ENCODE measurements around the gene RNF43.

RNF43 gene

DNA sequence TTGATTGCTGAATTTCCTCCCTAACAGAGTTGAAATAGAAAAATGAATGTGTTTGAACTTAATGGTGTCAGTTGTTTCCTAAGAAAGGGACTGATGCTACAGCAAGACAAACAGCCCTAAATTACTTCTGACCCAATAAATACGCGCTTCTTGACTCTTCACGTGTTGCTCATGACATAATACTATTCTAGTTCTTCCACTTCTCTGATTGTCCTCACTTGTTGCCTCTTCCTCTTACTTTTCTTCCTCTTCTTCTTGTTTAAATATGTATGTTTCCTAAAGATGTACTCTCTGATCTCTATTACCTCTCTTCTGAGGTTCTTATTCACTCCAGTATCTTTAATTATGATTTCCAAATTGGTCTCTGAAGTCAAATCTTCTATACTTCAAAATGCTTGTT is 32.4 kb downstream of the RNF43 start:
- no peak for DNase-seq (ENCODE audit: low read depth)
- no peak overlapping the region for H3K4me3 ChIP-seq (ENCODE audit: low read depth, low read length)

DNA sequence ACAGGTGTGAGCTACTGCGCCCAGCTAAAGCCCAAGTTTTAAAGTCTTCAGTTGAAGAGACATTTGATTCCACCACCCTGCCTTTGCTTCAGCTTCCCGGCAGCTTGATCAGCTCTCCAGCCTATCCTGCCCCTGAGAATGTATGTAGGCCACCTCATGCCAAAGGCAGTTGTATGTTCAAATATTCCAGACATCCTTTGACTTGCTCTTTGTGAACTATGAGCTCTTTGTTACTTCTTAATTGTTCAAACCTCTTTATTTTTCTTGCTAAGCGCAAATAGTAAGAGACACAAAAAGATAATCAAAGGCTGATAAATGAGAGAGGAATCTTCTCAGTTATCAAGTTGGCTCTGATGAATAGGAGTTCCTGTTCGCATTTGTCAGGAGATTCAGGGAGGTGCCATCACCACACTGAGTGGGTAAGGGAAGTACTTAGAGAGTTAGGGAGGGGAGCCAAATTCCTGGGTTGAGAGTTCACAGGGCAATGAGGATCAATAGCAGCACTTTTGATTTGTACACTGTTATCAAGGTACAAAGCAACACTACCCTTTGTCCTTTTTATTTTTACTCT is 33.4 kb downstream of the RNF43 start:
- no peak for DNase-seq (ENCODE audit: low read depth)
- H3K4me3 ChIP-seq (ENCODE audit: low read depth, low read length): no peak overlapping the region

DNA sequence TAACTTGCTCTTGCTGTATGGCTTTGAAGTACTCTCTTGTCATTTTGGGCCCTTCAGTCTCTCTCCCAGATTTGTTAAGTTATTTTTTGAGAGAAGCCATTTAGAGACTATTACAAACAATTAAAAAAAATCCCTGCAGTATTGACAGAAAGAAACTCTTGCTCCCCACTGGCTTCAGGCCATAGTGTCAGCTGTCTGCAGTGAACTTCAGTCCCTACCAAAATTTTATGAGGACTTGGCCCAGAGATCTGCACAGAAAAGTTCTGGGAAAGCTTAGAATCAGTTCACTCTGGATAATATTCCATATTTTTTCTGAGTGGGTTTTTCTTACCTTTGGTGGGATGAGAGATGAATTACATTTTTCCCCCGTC is 34.5 kb downstream of the RNF43 start:
- no peak for DNase-seq (ENCODE audit: low read depth)
- no peak overlapping the region for H3K4me3 ChIP-seq (ENCODE audit: low read depth, low read length)

DNA sequence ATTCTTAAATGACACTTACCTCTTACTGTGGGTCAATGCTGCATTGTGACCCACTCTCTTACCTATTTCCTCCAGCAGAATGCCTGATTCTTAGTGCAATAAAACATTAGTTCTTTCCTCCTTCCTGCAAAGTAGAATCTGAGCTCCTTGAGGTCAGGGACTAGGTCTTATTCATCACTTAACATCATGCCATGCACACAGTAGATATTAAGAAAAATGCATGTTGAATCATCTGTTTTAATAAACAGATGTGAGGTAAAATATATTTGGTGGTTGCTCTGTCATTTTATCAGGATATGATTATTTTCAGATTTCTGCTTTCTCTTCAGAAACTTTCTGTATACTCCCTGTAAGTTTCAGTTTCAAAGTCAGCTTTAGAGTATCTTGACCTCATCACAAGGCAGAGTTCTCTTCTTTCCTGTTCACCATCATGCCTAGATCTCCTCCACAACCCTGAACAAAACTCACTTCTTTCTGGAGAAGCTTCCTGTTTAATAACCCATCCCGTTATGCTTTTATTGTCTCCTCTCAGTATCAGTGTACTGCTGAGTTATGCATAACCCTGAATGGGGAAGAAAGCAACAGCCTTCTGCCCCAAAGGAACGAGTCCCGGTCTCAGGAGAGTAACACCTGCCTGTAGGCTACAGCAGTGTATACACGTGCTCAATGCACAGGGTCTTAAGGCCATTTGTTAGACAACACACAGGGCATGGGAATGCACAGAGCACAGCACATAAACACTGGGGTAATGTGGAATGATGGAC is 35.0 kb downstream of the RNF43 start:
- no peak overlapping the region for H3K4me3 ChIP-seq (ENCODE audit: low read depth, low read length)
- no peak for DNase-seq (ENCODE audit: low read depth)

DNA sequence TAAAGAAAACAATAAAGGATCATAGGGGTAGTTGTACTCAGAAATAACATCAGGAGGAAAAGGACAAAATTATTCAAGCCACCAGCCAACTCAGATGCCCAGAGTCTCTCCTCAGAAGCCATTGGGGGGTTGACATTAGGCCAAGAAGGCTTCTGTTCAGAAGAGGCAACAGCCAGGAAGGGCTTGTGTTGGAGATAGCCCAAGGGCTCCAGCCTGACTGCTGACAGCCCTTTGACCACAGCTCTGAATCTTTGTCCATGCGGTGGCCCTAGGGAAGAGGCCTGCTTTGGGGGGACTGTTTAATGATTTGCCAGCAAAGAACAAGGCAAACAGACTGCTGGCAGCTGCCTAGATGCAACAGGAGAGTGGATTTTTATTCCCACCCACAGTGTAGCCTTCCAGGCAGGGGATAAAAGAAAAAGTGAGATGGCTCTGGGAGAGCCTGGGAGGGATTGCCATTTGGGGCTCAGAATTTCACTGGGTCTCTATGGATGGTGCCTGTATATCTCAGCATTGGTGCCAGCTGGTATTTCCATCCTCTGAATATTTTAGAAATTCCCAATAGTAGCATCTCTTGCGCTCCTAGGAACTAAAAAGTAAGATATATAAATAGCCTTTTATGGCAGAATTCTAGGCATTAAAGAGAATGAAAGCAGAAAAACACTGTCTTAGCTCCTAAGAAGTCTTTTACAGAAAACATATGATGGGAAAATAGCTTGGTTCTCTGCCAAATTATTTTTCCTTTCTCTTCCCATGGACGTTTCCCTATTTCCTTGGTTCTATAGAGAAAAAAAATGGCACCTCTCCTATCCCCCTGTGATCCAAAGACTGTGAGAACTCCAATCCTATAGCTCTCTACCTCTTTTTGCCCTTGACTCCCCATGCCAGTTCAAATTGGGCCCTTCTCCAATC is 36.0 kb downstream of the RNF43 start:
- no peak for DNase-seq (ENCODE audit: low read depth)
- H3K4me3 ChIP-seq (ENCODE audit: low read depth, low read length): no peak overlapping the region

DNA sequence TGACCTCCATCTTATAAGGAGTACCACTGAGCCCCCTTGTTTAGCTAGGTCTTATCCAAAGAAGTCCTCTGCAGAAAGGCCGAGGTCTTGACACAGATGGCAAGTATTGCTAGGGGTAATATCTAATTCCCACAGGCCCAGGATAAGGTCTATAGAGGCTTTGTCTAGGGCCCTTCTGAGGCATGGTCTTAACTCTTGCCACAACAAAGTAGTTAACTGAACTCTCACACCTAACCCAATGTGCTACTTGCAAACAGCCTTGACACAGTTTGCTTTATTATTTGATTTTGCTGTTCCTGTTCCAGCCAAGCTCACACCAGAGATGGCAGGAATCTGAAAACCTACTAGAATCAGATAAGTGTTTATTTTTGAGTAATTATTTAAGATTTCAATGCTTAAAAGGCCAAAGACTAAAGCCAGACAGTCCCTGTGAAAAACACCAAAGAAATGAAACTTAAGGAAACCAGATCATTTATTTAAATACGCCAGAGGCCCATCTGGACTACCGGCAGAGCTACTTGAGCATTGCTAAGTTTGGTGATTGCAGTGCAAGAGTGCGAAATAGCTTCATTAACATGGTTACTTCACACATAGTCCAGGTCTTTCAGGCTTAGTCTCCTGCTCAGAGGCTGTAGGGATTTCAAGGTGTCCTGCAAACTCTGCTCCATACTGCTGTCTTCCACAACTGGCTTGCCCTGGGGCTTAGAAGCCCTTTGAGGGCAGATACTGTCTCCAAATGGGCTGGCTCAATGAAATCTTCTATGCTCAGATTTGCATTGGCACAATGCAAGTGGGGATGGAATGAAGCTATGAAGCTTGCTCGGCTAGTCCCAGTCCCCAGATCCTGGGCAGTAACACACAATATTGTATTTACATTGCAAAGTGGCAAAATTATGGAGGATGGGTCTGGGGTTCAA is 36.9 kb downstream of the RNF43 start:
- no peak for DNase-seq (ENCODE audit: low read depth)
- no peak overlapping the region for H3K4me3 ChIP-seq (ENCODE audit: low read depth, low read length)

DNA sequence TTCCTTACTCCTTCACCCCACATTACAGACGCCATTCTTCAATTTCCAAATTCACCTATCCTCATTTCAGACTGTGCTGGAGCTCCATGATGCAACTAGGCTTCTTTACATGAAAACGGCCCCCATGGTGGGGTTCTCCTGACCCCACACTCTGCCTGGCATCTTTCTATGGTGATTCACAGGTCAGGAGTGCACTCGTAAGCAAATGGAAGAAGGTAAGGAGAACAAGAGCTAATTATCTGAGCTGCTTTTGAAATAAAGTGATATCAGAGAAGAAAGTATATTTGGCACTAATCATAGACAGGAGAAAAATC is 37.9 kb downstream of the RNF43 start:
- H3K4me3 ChIP-seq (ENCODE audit: low read depth, low read length): no peak overlapping the region
- DNase-seq (ENCODE audit: low read depth): no peak

DNA sequence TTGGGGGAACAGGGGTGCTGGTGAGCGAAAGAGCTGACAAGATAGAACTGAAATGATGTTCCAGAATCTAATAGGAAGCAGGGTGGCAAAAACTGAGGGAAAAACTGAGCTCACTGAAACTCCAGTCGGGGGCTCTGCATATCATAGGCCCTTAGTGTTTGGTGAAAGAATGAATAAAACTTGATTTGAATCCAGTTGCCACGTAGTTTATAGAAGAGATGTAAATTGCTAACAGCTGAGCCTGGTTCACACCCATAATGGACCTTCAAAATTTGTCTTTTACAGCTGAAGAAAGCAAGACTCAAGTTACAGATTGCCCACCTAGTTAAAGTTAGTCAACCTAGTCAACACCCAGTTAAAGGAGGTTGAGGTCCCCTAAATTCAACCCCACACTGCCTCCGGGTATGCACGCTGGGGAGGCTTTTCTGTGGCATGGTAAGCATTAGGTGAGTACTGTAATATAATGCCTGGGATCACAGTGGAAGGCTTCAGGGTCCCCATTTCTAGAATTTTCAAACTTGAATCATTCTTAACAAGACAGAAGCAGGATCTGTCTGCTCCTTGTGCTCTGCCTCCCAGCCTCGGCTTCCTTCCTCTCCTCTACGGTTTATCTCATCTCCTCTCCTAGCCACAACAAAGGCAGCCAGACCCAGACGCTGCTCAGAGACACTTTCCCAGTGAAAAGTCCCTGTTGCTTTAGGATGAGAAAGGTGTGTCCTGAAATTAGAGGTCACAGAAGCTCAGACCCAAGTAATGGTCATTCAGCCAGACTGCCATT is 38.4 kb downstream of the RNF43 start:
- DNase-seq (ENCODE audit: low read depth): no peak
- no peak overlapping the region for H3K4me3 ChIP-seq (ENCODE audit: low read depth, low read length)

DNA sequence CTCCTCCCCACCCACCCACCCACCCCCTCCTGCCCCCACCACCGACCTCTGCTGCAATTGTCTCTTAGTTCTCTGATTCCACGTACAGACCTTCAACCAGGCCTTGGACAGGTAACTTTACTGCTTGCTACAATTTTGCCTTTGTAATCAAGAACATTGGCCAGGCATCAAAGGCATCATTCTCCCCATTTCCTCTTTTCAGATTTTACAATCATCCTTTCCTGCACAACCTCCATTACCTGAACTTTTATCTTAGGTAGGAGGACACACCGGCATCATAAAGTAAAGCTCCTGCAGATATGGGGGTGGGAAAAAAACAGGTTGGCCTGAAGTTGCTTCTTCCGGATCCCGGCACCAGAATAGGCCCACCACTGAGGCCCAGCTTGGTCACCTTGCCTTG is 39.7 kb downstream of the RNF43 start:
- no peak for DNase-seq (ENCODE audit: low read depth)
- no peak overlapping the region for H3K4me3 ChIP-seq (ENCODE audit: low read depth, low read length)

DNA sequence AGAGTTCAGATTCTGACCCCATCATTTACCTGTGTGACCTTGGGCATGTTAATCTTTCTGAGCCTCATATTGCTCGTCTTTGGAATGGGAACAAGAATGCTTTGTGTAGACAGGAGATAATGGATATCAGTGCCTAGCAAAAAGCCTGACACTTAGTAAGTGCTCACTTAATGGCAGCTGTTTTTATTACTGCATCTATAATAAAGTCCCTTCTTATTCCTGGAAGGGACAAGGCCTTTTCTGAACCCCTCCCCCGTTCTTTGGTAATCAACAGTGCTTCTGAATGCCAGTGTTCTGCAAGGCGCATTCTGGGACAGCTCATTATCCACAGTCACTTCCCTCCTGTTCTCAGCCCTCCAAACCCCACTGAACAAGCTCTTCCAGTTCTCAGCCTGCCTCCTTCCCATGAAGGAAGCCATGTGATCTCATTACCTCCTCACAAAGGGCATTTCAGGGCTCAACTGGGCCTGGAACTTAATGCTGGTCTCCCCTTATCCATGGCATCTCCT is 40.2 kb downstream of the RNF43 start:
- no peak for DNase-seq (ENCODE audit: low read depth)
- no peak overlapping the region for H3K4me3 ChIP-seq (ENCODE audit: low read depth, low read length)

DNA sequence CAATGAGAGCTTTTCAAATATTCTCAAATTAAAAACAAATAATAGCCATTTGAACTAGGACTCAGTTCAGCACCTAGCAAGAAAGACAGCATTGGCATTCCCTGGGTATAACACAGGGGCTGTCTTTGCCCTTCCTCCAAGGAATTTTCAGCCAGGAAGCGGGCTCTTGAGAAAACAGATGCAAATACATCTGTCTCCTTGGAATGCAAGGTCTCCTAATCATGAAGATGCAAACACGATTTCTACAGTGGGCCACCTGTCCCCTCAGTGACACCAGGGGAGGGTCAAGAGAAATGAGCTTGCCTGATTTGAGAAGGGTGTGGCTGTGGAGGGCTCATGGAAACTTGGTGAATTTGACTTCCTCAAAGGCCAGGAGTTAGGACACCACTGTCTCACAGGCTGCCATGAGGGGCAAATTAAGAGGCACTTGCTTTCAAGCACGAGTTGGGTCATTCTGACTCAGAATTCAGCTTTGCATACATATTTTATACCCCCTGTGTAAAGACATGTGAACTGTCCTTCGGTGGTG is 40.8 kb downstream of the RNF43 start:
- DNase-seq (ENCODE audit: low read depth): no peak

DNA sequence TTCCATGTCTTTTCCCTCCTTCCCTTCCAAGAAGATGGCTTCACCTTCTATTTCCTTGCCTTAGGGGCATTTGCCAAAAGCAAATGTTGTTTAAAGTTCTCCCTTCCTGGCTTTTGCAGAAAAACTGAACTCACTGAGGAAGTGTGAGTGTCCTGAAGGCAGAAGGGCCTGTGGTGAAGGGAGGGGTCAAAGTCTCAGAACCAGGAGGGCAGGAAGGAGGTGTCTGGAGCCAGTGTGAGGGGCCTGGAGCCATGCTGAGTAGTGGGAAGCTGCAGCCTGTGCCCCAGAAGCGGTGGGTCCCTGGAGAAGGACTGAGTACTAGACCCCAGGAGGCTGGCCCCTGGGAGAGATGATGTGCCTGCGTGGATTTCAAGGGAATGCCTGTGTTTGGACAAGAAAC is 41.5 kb downstream of the RNF43 start:
- no peak for DNase-seq (ENCODE audit: low read depth)
- no peak overlapping the region for H3K4me3 ChIP-seq (ENCODE audit: low read depth, low read length)

More for the DNA sequence above, 40.8 kb downstream of the RNF43 start:
- no peak overlapping the region for H3K4me3 ChIP-seq (ENCODE audit: low read depth, low read length)

DNA sequence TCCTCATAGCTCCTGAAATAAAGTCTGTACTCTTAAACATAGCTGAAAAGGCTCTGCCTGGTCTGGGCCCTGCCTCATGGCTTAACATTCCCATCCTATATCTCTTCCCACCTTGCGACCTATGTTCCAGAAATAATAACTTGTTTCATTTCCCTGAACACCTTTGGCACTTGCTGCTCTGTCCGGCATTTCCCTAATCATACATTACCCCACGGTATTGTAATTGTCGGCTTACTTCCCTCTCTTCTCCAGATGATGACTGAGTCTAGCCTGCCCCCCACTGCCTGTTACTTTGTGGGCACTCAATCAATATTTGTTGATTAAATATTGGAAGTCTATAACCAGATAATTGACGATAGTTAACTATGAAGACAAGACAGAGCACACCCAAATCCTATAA is 42.1 kb downstream of the RNF43 start:
- no peak for DNase-seq (ENCODE audit: low read depth)
- H3K4me3 ChIP-seq (ENCODE audit: low read depth, low read length): no peak overlapping the region

DNA sequence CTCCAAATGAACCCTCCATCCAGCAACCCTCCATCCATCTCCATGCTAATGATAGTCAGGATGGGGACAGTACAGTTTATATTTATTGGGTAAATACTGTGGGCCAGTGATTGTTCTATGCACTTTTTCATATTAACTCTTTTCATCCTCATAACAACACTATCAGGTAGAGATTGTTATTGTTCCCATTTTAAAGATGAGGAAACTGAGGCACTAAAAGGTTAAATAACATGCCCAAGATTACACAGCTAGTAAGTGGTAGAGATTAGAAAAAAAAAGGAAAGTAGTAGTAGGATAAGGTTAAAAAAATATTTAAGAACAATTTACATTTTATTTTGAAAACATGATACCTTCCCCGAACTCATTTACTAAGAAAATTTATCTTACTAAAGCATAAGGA is 43.4 kb downstream of the RNF43 start:
- DNase-seq (ENCODE audit: low read depth): no peak
- H3K4me3 ChIP-seq (ENCODE audit: low read depth, low read length): no peak overlapping the region

DNA sequence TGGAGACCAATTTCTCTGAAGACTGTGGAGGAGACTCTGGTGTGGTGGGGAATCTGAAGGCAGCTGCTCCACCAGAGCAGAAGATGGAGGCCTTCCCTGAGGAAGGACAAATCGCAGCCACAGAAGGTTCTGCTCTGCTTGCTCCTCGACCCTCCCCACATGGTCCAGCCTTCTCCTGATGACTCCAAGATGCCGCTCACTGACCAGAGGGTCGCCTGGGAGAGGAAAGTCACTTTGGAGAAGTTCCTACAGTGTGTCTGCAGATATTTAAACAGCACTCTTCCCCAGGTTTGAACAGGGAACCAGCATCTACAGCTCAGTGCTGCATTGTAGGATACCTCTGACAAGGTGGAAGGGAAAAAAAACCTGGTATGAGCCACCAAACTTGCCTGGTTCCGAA is 44.3 kb downstream of the RNF43 start:
- no peak for DNase-seq (ENCODE audit: low read depth)
- no peak overlapping the region for H3K4me3 ChIP-seq (ENCODE audit: low read depth, low read length)

DNA sequence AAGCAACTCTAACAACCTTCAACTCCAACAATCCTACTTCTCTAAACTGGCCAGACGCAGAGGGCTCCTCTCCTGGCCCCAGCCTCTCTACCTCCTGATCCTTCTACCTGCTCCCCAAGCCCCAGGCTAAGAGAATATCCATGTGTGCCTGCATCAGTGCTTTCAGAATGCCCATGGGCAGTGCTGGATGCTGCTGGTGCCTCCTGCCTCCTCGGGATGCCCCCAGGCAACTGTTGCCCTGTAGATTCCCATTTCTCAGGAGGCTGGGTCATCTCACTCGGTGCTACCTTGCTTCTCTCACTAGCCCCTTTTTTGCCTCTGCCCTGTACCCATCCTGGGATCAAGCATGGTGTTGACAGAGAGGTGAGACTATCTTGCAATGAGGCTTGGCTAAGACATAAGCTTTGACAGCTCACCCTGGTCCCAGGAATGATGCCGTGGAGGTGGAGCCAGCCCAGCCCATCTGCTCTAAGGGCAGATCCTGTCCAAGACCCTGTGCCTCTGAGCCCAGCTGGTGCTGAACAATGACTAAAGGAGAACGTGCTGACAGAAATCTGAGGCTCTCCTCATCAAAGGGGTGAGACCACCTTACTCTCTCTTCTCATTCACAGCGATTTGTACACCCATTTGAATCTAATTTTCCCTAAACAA is 45.9 kb downstream of the RNF43 start:
- DNase-seq (ENCODE audit: low read depth): no peak
- no peak overlapping the region for H3K4me3 ChIP-seq (ENCODE audit: low read depth, low read length)

DNA sequence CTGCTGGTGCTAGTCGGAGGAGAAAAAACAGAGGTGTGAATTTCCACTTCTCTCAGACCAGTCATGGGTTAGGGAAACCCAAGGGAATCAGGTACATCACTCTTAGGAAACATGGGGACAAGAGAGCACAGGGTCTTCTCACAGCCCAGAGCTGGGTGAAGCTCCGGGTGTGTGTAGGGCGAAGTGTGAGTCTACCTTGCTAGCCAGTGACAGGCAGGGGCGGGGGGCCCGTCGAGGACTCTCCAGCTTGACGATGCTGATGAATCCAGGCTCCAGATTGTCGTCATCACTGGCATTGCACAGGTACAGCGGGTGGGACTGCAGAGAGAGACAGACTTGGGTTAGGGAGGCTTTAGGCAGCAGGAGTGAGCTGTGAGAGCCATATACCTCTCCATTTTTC is 46.6 kb downstream of the RNF43 start:
- no peak overlapping the region for H3K4me3 ChIP-seq (ENCODE audit: low read depth, low read length)
- DNase-seq (ENCODE audit: low read depth): no peak

DNA sequence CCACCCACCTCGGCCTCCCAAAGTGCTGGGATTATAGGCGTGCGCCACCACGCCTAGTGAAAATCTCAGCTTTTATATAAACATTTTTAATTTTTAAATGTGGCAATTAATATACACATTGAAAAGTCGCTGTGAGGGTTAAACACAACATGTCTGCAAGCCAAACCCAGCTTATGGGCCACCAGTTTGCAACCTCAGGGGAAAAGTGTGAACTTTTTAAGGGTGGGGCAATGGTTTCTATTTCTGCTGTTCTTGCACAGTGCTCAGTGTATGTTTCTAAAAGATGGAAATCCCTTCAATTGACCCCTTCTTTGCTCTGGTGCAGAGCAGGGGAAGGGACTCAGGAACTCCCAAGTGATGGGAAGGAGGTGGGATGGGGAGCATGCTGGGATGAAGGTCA is 47.0 kb downstream of the RNF43 start:
- DNase-seq (ENCODE audit: low read depth): no peak
- no peak overlapping the region for H3K4me3 ChIP-seq (ENCODE audit: low read depth, low read length)
